NCI-H2171 (cell line): ENCODE data around the gene DUS1L.

Experiments
- DNase-seq: peaks from one replicate; lab custom pipeline; 2025; lab: John Stamatoyannopoulos, UW

DUS1L gene

DNA sequence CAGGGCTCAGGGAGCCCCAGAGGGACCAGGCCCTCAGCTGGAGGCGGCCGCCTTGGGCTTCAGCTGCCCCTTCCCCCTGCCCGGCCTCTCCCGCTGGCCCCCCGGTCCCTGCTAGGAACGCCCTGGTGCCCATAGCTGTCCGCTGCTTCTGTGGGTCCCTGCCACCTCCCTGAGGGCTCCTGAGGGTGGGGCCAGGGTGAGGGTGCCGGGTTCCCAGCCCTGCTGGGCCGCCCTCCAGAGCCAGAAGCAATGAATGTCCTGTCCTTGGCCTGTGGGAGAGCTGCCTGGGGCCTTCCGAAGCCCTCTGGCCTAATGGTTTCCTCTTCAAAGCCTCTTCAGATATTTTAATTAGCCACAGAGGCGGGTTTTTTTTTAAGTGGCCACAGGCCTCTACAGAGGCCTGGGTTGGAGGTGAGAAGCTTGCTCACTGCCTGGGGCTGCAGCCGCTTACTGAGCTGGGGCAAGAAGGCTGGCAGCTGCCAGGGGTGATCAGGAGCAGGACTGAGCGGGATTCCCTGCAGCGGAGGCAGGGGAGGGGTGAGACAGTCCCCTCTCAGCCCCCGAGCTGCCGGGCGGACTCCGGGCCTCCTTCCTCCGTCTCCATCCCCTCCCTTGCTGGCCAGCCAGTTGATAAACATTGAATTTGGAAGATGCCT lies 52.8 kb downstream of the DUS1L start:
- no peak for DNase-seq

- DNase-seq, result no peak
Measured at GRCh38 chr17:82012261-82012639, 53.4 kb downstream of the DUS1L start.

DNA sequence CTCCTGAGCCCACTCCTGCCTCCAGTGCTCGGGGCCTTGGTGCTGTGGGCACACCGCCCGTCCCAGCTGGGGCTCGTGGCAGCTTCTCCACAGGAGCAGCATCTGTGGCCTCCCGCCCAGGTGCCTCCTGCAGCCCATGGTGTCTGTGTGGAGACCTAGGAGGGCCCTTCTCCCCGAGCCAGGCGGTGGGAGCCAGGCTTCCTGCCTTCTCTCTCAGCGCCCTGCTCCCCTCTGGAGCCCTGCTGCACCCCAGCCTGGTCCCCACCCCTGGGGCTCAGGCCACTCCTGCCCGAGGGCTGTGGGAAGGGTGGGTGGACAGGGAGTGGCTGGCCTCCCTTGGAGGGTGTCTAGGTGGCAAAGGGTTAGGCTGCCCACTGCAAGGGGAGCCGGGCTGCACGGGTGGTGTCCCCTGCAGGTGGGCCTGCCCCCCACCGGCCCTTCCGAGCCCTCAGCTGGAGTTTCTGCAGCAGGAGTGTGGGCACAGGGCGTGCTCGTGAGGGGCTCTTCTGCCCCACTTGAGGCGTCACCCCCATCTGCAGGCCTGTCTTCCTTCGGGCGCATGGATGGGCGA lies 53.9 kb downstream of the DUS1L start:
- DNase-seq, result no peak

GRCh38 chr17:82010575-82011525 lies 54.8 kb downstream of the DUS1L start:
- DNase-seq, result no peak

- DNase-seq, result no peak
Measured at GRCh38 chr17:82009413-82009812, 56.2 kb downstream of the DUS1L start.

DNA sequence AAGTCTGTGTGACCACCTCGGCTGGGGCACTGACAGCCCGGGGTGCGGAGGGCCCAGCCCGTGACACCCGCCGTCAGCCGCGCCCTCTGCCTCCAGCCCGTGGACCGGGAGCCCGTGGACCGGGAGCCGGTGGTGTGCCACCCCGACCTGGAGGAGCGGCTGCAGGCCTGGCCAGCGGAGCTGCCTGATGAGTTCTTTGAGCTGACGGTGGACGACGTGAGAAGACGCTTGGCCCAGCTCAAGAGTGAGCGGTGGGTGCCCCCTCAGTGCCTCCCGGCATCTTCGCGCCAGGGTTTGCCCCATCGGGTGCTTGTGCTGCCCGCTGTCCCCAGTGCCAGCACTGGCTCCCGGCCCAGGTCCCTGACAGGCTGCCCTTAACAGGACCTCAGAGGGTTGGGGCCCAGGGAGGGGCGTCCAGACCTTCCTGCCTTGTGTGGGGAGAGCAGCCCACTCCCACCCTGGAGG lies 56.6 kb downstream of the DUS1L start:
- DNase-seq, result no peak

- no peak for DNase-seq
Measured at GRCh38 chr17:82008258-82008940, 57.2 kb downstream of the DUS1L start.
